Omental fat pad (tissue), 4 donors: ENCODE data around the gene FAM168A. TPM values are rescaled to one million over a fixed set of nuclear protein-coding genes. Genes with fewer than 3 reads are reported as not detected.
"Not testable (repeated sequence)": the region's sequence is repeated elsewhere in the genome, so short reads cannot be mapped to it uniquely, and the experiment has no call there.

Source experiments
- ATAC-seq: fragments of 150-250 bp; one replicate; pipeline ENCODE4 v1.9.1; 2016; ENCODE audit warnings: mild to moderate bottlenecking, moderate library complexity; ENCODE audit not compliant: low FRiP score
- DNase-seq: peaks from one replicate; pipeline ENCODE4 v3.0.0-alpha.2; 2019; ENCODE audit warnings: low spot score
- total RNA-seq, 4 donors: library from RNA; depleted of rRNA; stranded (reverse); fragments of >200 nt; gene quantifications; one replicate each; pipeline ENCODE4 v1.1.0, GENCODE V29; 2016
- TF ChIP-seq, protein P1 (sequence below), 3 donors: fragments of 450-650 bp; IDR thresholded peaks; one replicate each; pipeline ENCODE4 v1.5.1; 2016 to 2017; ENCODE audit warnings: antibody characterized with exemption in 3 of 3, mild to moderate bottlenecking in 3 of 3, moderate library complexity in 2 of 3

Gene FAM168A
- total RNA-seq, 4 donors from 2014 or later, result 13.9 to 30.9 (median 21.0) TPM

DNA sequence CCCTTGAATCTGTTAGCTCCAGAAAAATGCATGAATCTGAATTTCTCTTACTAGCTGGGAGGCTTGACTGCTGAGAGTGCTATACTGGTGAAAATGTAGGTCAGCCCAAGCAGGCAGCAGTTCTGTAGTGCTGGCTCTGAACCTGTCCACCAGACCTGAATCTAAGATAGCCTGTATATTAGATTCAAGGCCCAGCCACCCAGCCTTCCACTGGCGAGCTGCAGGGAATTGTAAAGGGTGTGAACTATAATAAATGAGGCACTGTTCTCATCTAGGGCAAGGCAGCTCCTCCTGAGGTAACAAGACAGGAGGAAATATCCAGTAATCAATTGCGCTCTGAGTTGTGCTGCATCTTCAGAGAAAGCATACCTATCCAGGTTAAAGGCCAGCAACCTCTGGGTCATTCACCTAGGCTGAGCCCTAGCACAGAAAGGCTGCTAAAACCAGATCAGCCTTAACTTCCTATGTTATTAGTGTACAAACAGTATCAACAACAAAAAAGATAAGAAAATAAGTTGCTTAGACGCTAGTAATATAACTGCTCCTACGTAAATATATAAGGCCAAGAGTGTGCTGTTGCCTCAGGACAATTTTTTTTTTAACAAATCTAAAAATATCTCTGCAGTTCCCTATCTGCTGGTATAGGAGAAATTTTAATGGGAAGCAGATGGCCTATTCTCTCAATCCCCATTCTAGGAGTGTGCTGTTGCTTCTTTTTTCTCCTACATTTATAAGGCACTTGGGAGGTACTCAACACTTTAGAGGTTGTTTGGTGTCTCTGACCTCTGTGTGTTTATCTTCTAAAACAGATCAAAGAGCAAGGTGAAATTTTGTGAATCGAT, 158.7 kb downstream of the FAM168A start:
- ATAC-seq, result no peak
- DNase-seq, result no peak
- TF ChIP-seq, protein P1, sequence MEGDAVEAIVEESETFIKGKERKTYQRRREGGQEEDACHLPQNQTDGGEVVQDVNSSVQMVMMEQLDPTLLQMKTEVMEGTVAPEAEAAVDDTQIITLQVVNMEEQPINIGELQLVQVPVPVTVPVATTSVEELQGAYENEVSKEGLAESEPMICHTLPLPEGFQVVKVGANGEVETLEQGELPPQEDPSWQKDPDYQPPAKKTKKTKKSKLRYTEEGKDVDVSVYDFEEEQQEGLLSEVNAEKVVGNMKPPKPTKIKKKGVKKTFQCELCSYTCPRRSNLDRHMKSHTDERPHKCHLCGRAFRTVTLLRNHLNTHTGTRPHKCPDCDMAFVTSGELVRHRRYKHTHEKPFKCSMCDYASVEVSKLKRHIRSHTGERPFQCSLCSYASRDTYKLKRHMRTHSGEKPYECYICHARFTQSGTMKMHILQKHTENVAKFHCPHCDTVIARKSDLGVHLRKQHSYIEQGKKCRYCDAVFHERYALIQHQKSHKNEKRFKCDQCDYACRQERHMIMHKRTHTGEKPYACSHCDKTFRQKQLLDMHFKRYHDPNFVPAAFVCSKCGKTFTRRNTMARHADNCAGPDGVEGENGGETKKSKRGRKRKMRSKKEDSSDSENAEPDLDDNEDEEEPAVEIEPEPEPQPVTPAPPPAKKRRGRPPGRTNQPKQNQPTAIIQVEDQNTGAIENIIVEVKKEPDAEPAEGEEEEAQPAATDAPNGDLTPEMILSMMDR (IDR thresholded peaks at IDR 0.05), result no peak

DNA sequence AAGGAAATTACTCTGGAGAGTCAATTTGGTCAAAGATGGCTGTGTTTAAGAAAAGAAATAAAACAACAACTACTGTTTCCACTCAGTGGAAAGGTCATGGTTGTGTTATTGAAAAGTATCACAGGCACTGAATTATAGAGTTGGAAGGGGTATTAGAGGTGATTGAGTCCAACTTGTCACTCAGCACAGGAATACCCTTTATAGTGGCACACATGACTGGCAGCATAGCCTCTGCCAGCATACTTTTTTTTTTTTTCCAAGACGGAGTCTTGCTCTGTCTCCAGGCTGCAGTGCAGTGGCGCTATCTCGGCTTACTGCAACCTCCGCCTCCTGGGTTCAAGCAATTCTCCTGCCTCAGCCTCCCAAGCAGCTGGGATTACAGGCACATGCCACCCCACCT, 161.1 kb downstream of the FAM168A start:
- not testable (repeated sequence) for ATAC-seq, DNase-seq

DNA sequence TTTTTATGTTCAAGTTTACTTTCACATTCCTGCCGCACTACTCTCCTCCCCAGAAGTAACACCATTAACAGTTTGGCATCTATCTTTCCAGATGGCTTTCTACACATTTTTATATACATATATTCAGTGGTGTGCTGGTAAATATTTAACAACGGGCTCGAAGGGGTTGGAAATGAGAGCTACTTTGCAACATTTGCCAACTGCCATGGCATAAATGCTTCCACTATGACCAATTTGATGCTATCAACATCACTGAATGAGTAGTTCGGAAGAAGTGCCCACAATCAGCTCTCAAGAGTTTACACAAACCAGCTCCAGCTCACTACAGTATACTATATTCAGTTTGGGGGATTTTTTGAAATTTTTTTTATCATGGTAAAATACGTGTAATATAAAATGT, 166.5 kb downstream of the FAM168A start:
- ATAC-seq, result no peak
- TF ChIP-seq, protein P1 (IDR thresholded peaks at IDR 0.05), result no peak
- no peak for DNase-seq

DNA sequence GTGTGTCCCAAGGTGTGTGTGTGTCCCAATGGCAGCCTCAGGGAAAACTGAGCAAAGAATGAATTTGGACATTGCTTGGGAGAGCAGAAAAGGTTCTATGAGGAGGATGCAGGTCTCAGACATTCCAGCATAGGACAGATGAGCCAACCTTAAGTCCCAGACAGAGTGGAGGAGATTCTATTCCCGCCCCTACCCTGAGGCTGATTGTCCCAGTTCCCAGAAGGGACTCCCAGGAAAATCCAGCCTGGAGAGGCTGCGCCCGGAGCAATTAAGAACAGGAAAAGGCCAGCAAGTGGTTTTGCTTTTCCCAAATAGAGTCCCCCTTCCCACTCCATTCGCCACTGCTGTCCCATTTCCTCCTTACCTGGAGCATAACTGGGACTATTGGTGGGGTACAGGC, 167.6 kb downstream of the FAM168A start:
- ATAC-seq, result no peak

DNA sequence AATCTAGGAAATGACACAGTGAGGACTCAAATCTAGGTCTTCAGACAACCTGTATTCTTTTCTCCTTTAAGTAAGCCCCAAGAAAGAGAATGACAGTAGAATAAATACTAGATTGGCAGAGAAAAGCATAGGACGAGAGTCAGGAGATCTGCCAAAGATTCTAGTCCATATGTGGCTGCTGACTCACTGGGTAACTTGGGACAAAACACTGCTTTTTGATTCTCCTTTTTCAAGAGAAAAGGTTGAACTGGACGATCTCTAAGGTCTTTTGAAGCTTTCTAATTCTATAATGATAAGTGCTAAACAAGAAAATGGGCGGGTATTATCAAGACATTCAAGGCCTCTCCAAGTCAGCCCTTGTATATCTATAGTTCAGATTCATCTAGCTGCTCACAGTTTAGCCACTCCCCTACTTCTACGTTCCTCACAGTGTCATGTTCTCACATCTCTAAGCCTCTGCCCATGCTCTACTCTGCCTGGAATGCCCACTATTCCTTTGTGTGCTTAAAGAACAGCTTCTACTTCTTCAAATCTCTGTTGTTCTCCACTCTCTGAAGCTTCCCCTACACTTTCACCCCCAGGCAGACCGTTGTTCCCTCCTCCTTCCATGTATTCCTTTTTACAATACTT, 168.7 kb downstream of the FAM168A start:
- TF ChIP-seq, protein P1 (IDR thresholded peaks at IDR 0.05), result no peak
- ATAC-seq, result no peak
- no peak for DNase-seq

More for the DNA sequence above, 167.6 kb downstream of the FAM168A start:
- DNase-seq, result no peak
- TF ChIP-seq, protein P1 (IDR thresholded peaks at IDR 0.05), result no peak

DNA sequence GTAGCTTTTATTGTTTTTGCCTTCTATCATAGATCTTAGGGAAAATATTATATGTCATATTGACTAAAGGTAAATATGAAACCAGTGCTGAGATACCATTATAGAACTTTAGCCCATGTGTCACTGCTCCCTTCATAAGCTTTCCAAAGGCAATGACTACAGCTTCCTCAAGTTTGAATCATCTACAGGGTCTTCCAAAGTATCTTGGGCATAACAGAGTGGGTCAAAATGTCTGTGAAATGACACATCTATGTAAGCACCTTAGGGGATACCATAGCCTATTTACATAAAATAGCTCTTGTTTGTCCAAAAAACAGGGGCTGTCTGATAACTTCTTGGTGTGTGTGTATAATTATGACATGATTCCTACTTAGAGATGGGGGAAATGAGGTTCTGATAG, 169.2 kb downstream of the FAM168A start:
- TF ChIP-seq, protein P1 (IDR thresholded peaks at IDR 0.05), result no peak

DNA sequence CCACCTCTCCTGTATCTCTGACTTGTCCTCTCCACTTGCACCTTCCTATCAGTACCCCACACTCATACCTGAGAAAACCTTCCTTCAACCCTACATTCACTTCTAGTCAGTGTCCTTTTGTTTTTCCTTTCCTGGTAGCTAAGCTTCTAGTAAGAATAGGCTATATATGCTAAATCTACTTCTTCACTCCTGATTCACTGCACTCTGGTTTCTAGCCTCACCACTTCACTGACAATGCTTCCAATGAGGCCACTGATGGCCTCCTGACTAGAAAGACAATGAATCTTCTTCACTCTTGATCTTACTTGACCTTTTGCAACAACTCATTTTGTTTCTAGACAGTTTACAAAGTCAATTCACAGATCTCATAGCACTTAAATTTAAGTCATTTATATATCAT, 169.7 kb downstream of the FAM168A start:
- DNase-seq, result no peak
- no peak for ATAC-seq
- TF ChIP-seq, protein P1 (IDR thresholded peaks at IDR 0.05), result no peak

More for the DNA sequence above, 169.2 kb downstream of the FAM168A start:
- DNase-seq (no peak), ATAC-seq (no peak)
